C4-2B (cell line): Measurements from ENCODE around the gene FGFRL1.

Source experiments
- CTCF ChIP-seq: fragments of 450-650 bp; conservative IDR thresholded peaks from 2 replicates; pipeline ENCODE4 v1.5.1; 2017; ENCODE audit warnings: mild to moderate bottlenecking
- ZFX ChIP-seq: fragments of 450-650 bp; IDR thresholded peaks from 2 replicates; pipeline ENCODE4 v1.6.1; 2017

- TF ChIP-seq CTCF, result no peak
- no peak for TF ChIP-seq ZFX
These were observed 21.4 kb downstream of the FGFRL1 start for GRCh38 chr4:1032861-1033260.
